Measurements from ENCODE around the gene POT1. TPM values are rescaled to one million over a fixed set of nuclear protein-coding genes. Genes with fewer than 3 reads are reported as not detected.

The POT1 gene
- total RNA-seq, 4 donors from 2014 or later = 25.5 to 50.4 (median 33.5) TPM

DNA sequence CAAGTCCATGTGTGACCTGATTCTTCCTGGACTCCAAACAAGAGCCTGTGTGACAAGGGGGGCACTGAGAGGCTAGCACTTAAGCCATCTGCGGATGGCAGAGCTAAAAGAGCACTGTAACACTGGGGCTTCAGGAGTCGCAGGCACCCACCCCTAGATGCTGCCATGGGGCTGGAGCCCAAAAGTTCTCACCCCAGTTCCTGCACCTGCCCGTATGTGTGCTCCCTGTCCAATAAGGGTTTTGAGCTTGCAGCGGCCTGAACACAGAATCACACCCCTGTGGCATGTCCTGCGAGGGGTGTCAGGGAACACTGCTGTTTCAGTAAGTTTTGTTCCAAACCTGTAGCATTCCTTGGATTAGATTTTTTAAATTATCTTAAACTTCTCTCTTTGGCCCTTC, 110.8 kb downstream of the POT1 start:
- Histone ChIP-seq H3K9me3 (peaks cover 0 to 7% (median 0%) of the 10 kb centered on the region in 4 donors), H3K4me1 (no peaks in the 10 kb centered on the region), H3K27ac (no peak overlapping the region), H3K36me3 (peaks cover 0 to 23% (median 0%) of the 10 kb centered on the region in 3 donors), H3K27me3 (no peaks in the 10 kb centered on the region), H3K4me3 (no peak overlapping the region)
- DNase-seq (ENCODE audit: low spot score in 2 of 2) = no peak
- 91 to 94% methylated on average over 5 of the region's 5 CpGs for WGBS, 2 donors
- TF ChIP-seq EP300 (IDR thresholded peaks at IDR 0.05) (no peak), POLR2A (IDR thresholded peaks at IDR 0.05) (no peak)
- TF ChIP-seq, protein P1, sequence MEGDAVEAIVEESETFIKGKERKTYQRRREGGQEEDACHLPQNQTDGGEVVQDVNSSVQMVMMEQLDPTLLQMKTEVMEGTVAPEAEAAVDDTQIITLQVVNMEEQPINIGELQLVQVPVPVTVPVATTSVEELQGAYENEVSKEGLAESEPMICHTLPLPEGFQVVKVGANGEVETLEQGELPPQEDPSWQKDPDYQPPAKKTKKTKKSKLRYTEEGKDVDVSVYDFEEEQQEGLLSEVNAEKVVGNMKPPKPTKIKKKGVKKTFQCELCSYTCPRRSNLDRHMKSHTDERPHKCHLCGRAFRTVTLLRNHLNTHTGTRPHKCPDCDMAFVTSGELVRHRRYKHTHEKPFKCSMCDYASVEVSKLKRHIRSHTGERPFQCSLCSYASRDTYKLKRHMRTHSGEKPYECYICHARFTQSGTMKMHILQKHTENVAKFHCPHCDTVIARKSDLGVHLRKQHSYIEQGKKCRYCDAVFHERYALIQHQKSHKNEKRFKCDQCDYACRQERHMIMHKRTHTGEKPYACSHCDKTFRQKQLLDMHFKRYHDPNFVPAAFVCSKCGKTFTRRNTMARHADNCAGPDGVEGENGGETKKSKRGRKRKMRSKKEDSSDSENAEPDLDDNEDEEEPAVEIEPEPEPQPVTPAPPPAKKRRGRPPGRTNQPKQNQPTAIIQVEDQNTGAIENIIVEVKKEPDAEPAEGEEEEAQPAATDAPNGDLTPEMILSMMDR (IDR thresholded peaks at IDR 0.05) = no peak

GRCh38 chr7:124813994-124814798, 115.4 kb downstream of the POT1 start:
- Histone ChIP-seq H3K27me3 (no peaks in the 10 kb centered on the region), H3K36me3 (no peaks in the 10 kb centered on the region), H3K4me1 (no peaks in the 10 kb centered on the region), H3K4me3 (no peak overlapping the region), H3K27ac (no peak overlapping the region), H3K9me3 (peaks cover 0 to 7% (median 0%) of the 10 kb centered on the region in 4 donors)
- no peak for TF ChIP-seq POLR2A (IDR thresholded peaks at IDR 0.05)
- TF ChIP-seq, protein P1 (IDR thresholded peaks at IDR 0.05) = no peak
- TF ChIP-seq EP300 (IDR thresholded peaks at IDR 0.05) = no peak
- DNase-seq (ENCODE audit: low spot score in 2 of 2) = no peak
- 84 to 87% methylated on average over 2 of the region's 2 CpGs for WGBS, 2 donors

DNA sequence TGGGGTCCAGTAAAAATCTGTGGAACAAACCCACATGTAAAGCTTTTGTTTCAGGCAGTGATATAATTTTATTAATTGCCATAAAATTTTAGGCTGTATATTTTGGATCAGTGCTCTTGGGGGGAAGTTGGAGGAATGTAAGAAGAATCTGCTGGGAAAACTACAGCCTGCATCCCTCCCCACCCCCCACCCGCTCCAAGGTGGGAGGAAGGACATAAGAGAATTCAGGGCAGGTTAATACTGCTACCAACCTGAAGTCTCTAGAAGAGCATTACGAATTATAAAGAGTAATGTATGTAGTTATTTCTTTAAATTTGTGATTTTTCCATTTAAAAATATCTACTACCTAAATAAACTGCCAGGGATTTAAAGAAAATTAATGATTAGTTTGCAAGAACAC, 116.9 kb downstream of the POT1 start:
- Histone ChIP-seq H3K9me3 (no peaks in the 10 kb centered on the region), H3K36me3 (no peaks in the 10 kb centered on the region), H3K27me3 (no peaks in the 10 kb centered on the region), H3K4me3 (no peak overlapping the region), H3K4me1 (no peaks in the 10 kb centered on the region), H3K27ac (no peak overlapping the region)
- TF ChIP-seq POLR2A (IDR thresholded peaks at IDR 0.05) (no peak), EP300 (IDR thresholded peaks at IDR 0.05) (no peak)
- TF ChIP-seq, protein P1 (IDR thresholded peaks at IDR 0.05) = no peak
- WGBS, 2 donors = 79 to 90% methylated on average over 2 of the region's 2 CpGs
- DNase-seq (ENCODE audit: low spot score in 2 of 2) = no peak

GRCh38 chr7:124811341-124811740, 118.3 kb downstream of the POT1 start:
- 89 to 95% methylated on average over 1 of the region's 1 CpG for WGBS, 2 donors
- H3K9me3 ChIP-seq = no peaks in the 10 kb centered on the region
- no peaks in the 10 kb centered on the region for H3K4me1 ChIP-seq
- no peak overlapping the region for H3K27ac ChIP-seq
- no peaks in the 10 kb centered on the region for H3K27me3 ChIP-seq
- DNase-seq (ENCODE audit: low spot score in 2 of 2) = no peak
- no peaks in the 10 kb centered on the region for H3K36me3 ChIP-seq
- TF ChIP-seq POLR2A (IDR thresholded peaks at IDR 0.05) = no peak
- no peak for TF ChIP-seq EP300 (IDR thresholded peaks at IDR 0.05)
- TF ChIP-seq, protein P1 (IDR thresholded peaks at IDR 0.05) = no peak
- no peak overlapping the region for H3K4me3 ChIP-seq

DNA sequence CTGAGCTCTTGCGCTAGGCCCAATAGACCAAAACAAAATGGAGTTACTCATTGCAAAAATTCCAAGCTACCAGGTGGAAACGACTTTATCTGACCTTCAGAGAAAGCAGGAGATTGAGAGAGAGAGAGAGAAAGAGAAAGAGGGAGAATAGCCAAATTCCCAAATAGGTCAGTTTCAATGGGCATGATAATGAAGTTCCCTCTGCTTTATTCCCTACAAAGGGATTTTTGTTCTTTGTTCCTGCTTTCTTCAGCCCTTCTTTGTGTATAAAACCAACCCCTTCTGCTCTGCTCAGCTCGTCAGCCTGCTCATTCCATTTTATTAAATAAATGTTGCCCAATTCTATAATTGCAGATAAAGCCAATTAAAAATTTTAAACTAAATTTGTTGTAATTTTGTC, 119.0 kb downstream of the POT1 start:
- TF ChIP-seq, protein P1 (IDR thresholded peaks at IDR 0.05) = no peak
- TF ChIP-seq EP300 (IDR thresholded peaks at IDR 0.05) = no peak
- no peak for TF ChIP-seq POLR2A (IDR thresholded peaks at IDR 0.05)
- Histone ChIP-seq H3K27ac (no peak overlapping the region), H3K4me1 (no peaks in the 10 kb centered on the region), H3K4me3 (no peak overlapping the region), H3K27me3 (no peaks in the 10 kb centered on the region), H3K9me3 (no peaks in the 10 kb centered on the region), H3K36me3 (no peaks in the 10 kb centered on the region)
- DNase-seq (ENCODE audit: low spot score in 2 of 2) = no peak
- 44% methylated on average over 3 of the region's 3 CpGs for WGBS, 2 donors

All from tibial nerve (tissue), 4 donors.